GM21526 (cell line): Measurements from ENCODE around the gene MCU.
"Not testable (repeated sequence)": the region's sequence is repeated elsewhere in the genome, so short reads cannot be mapped to it uniquely, and the experiment has no call there.

Source experiments
- ATAC-seq: cut with Tn5 transposase; IDR thresholded peaks from one replicate; pipeline ENCODE4 v1.9.1; 2021; ENCODE audit warnings: moderate library complexity; ENCODE audit not compliant: unreplicated experiment, low FRiP score

Gene MCU

DNA sequence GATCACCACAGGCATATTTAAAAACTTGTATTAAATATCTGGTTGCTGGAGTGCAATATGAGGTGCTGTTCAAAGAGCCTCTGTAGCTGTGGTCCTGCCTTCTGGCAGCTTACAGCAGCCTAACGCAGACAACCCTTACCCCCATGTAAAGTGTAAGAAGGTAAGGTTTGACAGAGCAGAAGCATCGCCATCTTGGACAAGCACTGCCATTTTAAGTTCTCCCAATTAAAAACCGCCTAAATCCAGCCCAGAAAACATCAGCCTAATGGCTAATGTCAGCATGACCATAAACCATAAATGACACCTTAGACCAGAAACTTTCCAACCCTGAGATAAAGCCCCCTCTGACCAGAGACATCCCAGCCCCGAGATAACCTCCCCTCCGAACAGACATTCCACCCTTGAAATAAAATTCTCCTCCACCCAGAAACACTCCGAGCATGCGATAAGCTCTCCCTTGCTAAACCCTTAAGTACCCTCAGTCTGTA lies 196.3 kb downstream of the MCU start:
- ATAC-seq, result no peak

DNA sequence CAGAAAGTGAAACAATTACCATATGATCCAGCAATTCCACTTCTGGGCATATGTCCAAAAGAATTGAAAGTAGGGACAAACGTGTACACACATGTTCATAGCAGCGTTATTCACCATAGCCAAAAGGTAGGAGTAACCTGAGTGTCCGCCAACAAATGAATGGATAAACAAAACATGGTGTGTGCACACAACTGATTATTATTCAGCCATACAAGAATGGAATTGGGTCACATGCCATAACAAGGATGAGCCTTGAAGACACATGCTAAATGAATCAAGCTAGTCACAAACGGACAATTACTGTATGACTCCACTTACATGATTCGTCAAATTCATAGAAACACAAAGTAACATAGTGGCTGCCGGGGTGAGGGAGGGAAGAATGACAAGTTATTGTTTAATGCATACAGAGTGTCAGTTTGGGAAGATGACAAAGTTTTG lies 197.5 kb downstream of the MCU start:
- ATAC-seq, result no peak

- ATAC-seq, result no peak
Observed at GRCh38 chr10:72890086-72890485, 198.1 kb downstream of the MCU start.

- no peak for ATAC-seq
Observed at GRCh38 chr10:72893136-72893798, 201.3 kb downstream of the MCU start, which contains the start of gene OIT3. OIT3 (plus strand) TSS chr10:72893739; CDS start chr10:72893799, 60 bp downstream.

DNA sequence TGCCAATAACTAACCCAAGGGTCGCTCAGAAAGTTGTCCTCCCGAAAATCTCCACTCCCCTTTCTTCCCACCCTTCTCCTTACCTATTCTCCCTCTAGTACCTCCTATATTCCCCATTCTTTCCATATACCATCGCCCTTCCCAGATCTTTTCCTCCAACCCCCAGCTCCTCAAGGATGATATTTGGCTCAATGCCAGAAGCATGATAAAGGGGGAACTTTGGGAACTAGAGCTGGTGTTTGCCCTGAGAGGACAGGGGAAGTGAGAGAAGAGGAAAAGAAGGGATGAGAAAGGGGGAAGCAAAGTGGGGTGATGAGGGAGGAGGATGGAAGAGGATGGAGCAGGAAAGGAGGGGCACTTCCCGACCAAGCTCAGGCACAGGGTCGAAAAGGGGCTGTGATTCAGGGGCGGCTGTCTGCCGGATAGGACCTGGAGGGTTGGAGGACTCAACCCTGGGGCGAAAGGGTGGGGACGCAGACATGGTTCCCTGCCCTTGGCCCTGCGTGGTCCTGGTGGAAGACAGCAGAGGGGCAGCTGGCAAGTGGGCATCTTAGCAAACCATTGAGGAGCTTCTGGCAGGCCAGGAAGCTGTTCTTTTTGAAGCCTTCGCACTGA lies 203.4 kb downstream of the MCU start:
- ATAC-seq, result no peak

DNA sequence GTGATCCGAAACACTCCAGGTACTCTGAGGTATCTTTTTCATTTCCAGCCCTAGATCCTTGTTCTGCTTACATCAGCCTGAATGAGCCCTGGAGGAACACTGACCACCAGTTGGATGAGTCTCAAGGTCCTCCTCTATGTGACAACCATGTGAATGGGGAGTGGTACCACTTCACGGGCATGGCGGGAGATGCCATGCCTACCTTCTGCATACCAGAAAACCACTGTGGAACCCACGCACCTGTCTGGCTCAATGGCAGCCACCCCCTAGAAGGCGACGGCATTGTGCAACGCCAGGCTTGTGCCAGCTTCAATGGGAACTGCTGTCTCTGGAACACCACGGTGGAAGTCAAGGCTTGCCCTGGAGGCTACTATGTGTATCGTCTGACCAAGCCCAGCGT lies 206.7 kb downstream of the MCU start:
- ATAC-seq, result no peak

DNA sequence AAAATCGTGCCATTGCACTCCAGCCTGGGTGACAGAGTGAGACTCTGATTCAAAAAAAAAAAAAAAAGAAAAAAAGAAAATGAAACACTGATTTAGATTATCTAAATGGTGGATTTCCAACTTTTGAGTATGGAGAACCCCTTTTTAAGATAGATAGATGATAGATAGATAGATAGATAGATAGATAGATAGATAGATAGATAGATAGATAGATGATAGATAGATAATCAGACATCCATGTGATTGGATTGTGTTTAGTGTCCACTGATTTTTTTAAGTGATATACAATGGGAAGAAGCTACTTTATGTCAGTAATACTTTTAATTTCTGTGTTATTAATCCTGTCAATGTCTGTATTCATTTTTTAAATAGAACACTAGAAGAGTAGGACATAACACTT lies 207.6 kb downstream of the MCU start:
- ATAC-seq, result no peak

GRCh38 chr10:72903941-72904446 lies 212.1 kb downstream of the MCU start:
- ATAC-seq, result not testable (repeated sequence)

GRCh38 chr10:72904806-72905205 lies 212.9 kb downstream of the MCU start:
- ATAC-seq, result no peak

GRCh38 chr10:72906446-72906845 lies 214.5 kb downstream of the MCU start:
- no peak for ATAC-seq

GRCh38 chr10:72910705-72911104 lies 218.8 kb downstream of the MCU start:
- ATAC-seq, result no peak

DNA sequence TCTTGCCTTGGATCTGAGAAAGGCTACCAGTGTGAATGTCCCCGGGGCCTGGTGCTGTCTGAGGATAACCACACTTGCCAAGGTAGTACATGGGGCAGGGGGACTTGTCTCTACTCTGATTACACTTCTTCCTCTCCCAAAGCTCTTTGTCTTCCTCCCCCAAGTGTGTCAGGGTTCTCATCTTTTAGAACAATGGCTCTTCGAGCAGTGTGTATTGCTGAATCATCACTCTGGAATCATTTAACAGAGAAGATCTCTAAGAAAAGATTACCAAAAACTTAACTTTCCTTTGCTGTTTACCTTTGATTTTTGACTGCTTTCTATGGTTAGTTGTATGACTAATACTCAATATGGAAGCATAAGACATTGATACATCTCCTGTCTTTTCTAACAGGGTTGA lies 219.8 kb downstream of the MCU start:
- ATAC-seq, result no peak

DNA sequence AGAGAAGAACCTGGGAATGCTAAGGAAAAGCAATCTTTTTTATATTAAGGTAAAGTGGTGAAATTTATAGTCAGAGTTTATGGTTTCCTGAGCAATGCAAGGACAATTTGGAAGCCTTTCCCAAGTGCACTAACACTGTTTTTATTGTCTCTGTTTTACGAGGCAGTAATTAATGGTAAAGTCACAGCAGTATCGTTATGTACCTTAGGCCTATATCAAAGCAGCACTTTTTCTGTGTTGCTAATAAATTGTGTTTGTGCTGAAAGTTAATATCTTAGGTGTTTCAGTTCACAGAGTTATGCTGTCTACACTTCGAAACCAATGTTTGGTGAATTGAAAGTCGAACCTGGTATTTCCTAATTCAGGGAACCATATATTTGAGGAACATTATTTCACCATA lies 220.8 kb downstream of the MCU start:
- no peak for ATAC-seq

DNA sequence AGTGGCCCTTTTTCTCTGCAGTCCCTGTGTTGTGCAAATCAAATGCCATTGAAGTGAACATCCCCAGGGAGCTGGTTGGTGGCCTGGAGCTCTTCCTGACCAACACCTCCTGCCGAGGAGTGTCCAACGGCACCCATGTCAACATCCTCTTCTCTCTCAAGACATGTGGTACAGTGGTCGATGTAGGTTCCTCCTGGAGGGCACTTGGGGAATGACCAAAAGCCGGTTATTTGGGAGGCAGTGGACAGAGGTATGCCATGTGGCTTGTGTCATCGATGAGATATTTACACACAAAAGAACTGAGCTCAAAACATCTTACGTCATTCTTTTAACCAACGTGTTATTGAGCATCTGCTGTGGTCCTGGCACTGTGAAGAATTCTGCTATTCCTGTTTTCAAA lies 221.3 kb downstream of the MCU start:
- ATAC-seq, result no peak

GRCh38 chr10:72917201-72917600 lies 225.3 kb downstream of the MCU start:
- ATAC-seq, result not testable (repeated sequence)

- ATAC-seq, result not testable (repeated sequence)
Observed at GRCh38 chr10:72917803-72918332, 225.9 kb downstream of the MCU start.

DNA sequence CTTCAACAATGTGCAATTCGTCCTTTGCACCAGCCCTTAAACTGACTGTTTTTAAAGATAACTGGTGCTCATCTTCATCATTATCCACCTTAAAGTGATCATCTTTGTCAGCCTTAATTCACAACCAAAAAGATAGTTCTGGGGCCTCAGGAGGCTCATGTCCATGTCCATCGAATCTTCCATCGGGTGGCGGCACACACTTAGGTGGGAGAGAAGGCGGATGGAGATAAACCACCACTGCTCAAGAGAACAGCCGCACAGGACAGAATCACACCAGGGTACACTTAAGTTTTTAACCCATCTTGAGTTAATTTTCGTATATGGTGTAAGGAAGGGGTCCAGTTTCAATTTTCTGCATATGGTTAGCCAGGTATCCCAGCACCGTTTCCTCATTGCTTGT lies 226.4 kb downstream of the MCU start:
- no peak for ATAC-seq

- not testable (repeated sequence) for ATAC-seq
Observed at GRCh38 chr10:72921147-72921683, 229.3 kb downstream of the MCU start.

GRCh38 chr10:72924351-72924750 lies 232.4 kb downstream of the MCU start:
- no peak for ATAC-seq

DNA sequence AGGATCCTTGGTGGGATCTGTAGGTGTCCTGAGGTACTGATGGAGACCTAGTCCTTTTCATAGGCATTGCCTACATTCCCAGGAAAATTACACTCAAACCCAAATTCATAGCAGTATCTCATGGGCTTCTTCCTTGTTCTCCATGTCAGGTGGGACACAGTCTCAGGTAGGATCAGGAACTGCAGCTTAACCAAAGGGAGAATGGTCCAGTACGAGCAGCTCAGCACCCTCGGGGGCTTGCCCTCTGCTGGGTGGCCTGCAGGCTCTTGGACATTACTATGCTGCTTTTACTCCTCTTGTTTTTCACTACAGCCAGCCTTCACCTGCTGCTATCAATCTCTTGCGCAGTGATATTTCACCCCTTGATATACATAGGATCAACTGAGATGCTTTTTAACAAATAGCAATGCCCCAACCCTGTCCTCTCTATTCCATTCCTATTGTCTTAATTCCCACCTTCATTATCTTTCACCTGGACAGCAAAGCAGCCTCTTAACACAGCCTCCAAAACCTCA lies 234.1 kb downstream of the MCU start:
- ATAC-seq, result no peak

DNA sequence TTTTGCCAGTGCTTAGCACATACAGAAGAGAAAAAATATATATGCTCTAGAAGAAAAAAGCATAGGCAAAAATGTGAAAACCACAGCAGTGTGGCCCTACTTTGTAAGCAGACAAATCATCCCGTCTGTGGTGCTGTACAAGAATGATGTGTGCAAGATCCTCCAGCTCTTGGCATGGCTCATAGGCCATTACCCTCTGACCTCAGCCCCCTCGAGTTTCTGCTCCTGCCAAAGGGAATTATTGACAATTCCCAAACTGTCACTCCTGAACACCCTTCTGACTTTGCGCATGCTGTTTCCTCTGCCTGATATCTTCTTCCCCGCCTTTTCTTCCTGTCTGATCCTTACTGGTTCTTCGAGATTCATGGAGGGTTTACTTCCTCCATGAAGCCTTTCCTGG lies 235.5 kb downstream of the MCU start:
- ATAC-seq, result no peak
